ENCODE results near the gene ARRB1.

Gene ARRB1

GRCh38 chr11:75351791-75352587 is 528 bp upstream of the ARRB1 start (continued):
- no peak for TF ChIP-seq ZNF184 (tag by site-specific recombination; IDR thresholded peaks at IDR 0.05)
- TF ChIP-seq ZNF398 (tag by site-specific recombination; IDR thresholded peaks at IDR 0.05): peak; percentile 44
- TF ChIP-seq MZF1 (tag by site-specific recombination; IDR thresholded peaks at IDR 0.05; ENCODE audit: borderline replicate concordance): no peak
- TF ChIP-seq BCL11B (tag by site-specific recombination; IDR thresholded peaks at IDR 0.05; ENCODE audit: low read depth): no peak
- no peak for TF ChIP-seq MEIS1 (CRISPR knock-in tag; IDR thresholded peaks at IDR 0.05; ENCODE audit: borderline replicate concordance)
- peak; percentile 40; the same call in 1 of the 2 replicates for TF ChIP-seq REST (tag by site-specific recombination; IDR thresholded peaks at IDR 0.05)
- TF ChIP-seq ZNF16 (tag by site-specific recombination; IDR thresholded peaks at IDR 0.05; ENCODE audit: low read depth): no peak
- TF ChIP-seq PRDM1 (tag by site-specific recombination; IDR thresholded peaks at IDR 0.05): no peak
- no peak for TF ChIP-seq ZNF37A (tag by site-specific recombination; IDR thresholded peaks at IDR 0.05)
- no peak; the same call in 1 of the 2 replicates for TF ChIP-seq ZBTB1 (tag by site-specific recombination; IDR thresholded peaks at IDR 0.05)
- no peak for TF ChIP-seq SETDB1 (IDR thresholded peaks at IDR 0.05; ENCODE audit: insufficient read length, low read length)
- no peak; the same call in 1 of the 2 replicates for TF ChIP-seq KLF8 (tag by site-specific recombination; IDR thresholded peaks at IDR 0.05)
- no peak for TF ChIP-seq GLIS2 (tag by site-specific recombination; IDR thresholded peaks at IDR 0.05)
- TF ChIP-seq ZNF677 (tag by site-specific recombination; IDR thresholded peaks at IDR 0.05): no peak
- no peak for TF ChIP-seq ZNF426 (tag by site-specific recombination; IDR thresholded peaks at IDR 0.05)
- no peak for TF ChIP-seq KLF17 (tag by site-specific recombination; IDR thresholded peaks at IDR 0.05)
- no peak for TF ChIP-seq ZNF645 (tag by site-specific recombination; IDR thresholded peaks at IDR 0.05)
- no peak for TF ChIP-seq ZNF10 (tag by site-specific recombination; IDR thresholded peaks at IDR 0.05)
- no peak for TF ChIP-seq ZBTB7A (tag by site-specific recombination; IDR thresholded peaks at IDR 0.05; ENCODE audit: low read depth)
- TF ChIP-seq MYNN (tag by site-specific recombination; IDR thresholded peaks at IDR 0.05; ENCODE audit: borderline replicate concordance): 0 out of 2 replicates have a peak, but pooled peaks have one; percentile 37
- TF ChIP-seq ZNF707 (tag by site-specific recombination; IDR thresholded peaks at IDR 0.05): no peak
- peak; percentile 30; the same call in 1 of the 2 replicates for TF ChIP-seq ZBTB20 (tag by site-specific recombination; IDR thresholded peaks at IDR 0.05)
- no peak for TF ChIP-seq ZNF830 (tag by site-specific recombination; IDR thresholded peaks at IDR 0.05; ENCODE audit: low read depth)
- no peak for TF ChIP-seq PRDM2 (tag by site-specific recombination; IDR thresholded peaks at IDR 0.05; ENCODE audit: borderline replicate concordance)
- TF ChIP-seq IKZF3 (tag by site-specific recombination; IDR thresholded peaks at IDR 0.05): no peak
